HL-60 (cell line): Measurements from ENCODE around the gene CAMKK2.

Experiments
- DNase-seq, 2 experiments: peaks; one replicate each; pipeline ENCODE4 v3.0.0-alpha.2; 2010 to 2020; ENCODE audit warnings: low read depth in 1 of 2, low spot score in 1 of 2
- H3K27ac ChIP-seq: fragments of 250-450 bp; sonication (Bioruptor Pico); replicated peaks from 2 replicates; pipeline ENCODE4 v1.5.1; 2020; ENCODE audit warnings: mild to moderate bottlenecking, moderate library complexity
- H3K27me3 ChIP-seq: fragments of 250-450 bp; sonication (Bioruptor Pico); 2 replicates; pipeline ENCODE4 v1.5.1; 2021; ENCODE audit warnings: mild to moderate bottlenecking, moderate library complexity; ENCODE audit not compliant: insufficient read depth, poor library complexity, severe bottlenecking
- H3K4me3 ChIP-seq: replicated peaks from 2 replicates; pipeline ENCODE4 v1.5.1; 2011; ENCODE audit warnings: mild to moderate bottlenecking, control low read depth, low read length; ENCODE audit not compliant: insufficient read depth
- CTCF ChIP-seq: IDR thresholded peaks from one replicate; pipeline ENCODE4 v1.5.1; 2011; ENCODE audit warnings: low read length, control low read depth, inconsistent platforms; ENCODE audit not compliant: insufficient read depth
- GABPA ChIP-seq: IDR thresholded peaks from 2 replicates; pipeline ENCODE4 v1.6.1; 2012; ENCODE audit warnings: low read depth
- POLR2AphosphoS5 ChIP-seq: IDR thresholded peaks from 2 replicates; pipeline ENCODE4 v1.6.1; 2012; ENCODE audit warnings: low read depth
- REST ChIP-seq: IDR thresholded peaks from 2 replicates; pipeline ENCODE4 v1.6.1; 2012; ENCODE audit warnings: low read depth; ENCODE audit not compliant: insufficient replicate concordance
- SPI1 ChIP-seq: IDR thresholded peaks from 2 replicates; pipeline ENCODE4 v1.6.1; 2012; ENCODE audit warnings: low read depth, mild to moderate bottlenecking, borderline replicate concordance

The CAMKK2 gene

GRCh38 chr12:121248622-121249021, 47.9 kb downstream of the CAMKK2 start:
- TF ChIP-seq REST (no peak), SPI1 (no peak), POLR2AphosphoS5 (no peak), CTCF (no peak), GABPA (no peak)
- H3K4me3 ChIP-seq: no peak overlapping the region
- H3K27ac ChIP-seq: no peak overlapping the region
- H3K27me3 ChIP-seq: no peaks in the 10 kb centered on the region
- DNase-seq: no peak

GRCh38 chr12:121246893-121247557, 49.5 kb downstream of the CAMKK2 start:
- TF ChIP-seq SPI1 (no peak), CTCF (no peak), POLR2AphosphoS5 (no peak), REST (no peak), GABPA (no peak)
- no peak for DNase-seq

GRCh38 chr12:121245951-121246350, 50.6 kb downstream of the CAMKK2 start:
- Histone ChIP-seq H3K27ac (no peak overlapping the region), H3K4me3 (no peak overlapping the region), H3K27me3 (no peaks in the 10 kb centered on the region)
- no peak for DNase-seq
- no peak for TF ChIP-seq CTCF
- no peak for TF ChIP-seq GABPA
- TF ChIP-seq SPI1: no peak
- no peak for TF ChIP-seq REST
- no peak for TF ChIP-seq POLR2AphosphoS5

More at GRCh38 chr12:121246893-121247557, 49.5 kb downstream of the CAMKK2 start:
- Histone ChIP-seq H3K4me3 (no peak overlapping the region), H3K27ac (no peak overlapping the region), H3K27me3 (no peaks in the 10 kb centered on the region)
